SJCRH30 (cell line): ENCODE measurements around the gene OR51M1. TPM values are rescaled to one million over a fixed set of nuclear protein-coding genes. Genes with fewer than 3 reads are reported as not detected.
A peak's percentile ranks its signal among the peaks of the same experiment; 100 is the strongest.

Experiments used
- DNase-seq, 2 experiments: peaks; one replicate each; pipeline ENCODE4 v3.0.0-alpha.2; 2015 to 2020
- H3K27ac ChIP-seq: fragments of 250-450 bp; sonication (Bioruptor Pico); 2 replicates; pipeline ENCODE4 v1.5.1; 2020; ENCODE audit warnings: mild to moderate bottlenecking, moderate library complexity
- H3K27me3 ChIP-seq: fragments of 250-450 bp; sonication (Bioruptor Pico); 2 replicates; pipeline ENCODE4 v1.5.1; 2020; ENCODE audit warnings: mild to moderate bottlenecking, moderate library complexity
- H3K36me3 ChIP-seq: fragments of 250-450 bp; sonication (Bioruptor Pico); 2 replicates; pipeline ENCODE4 v1.5.1; 2020; ENCODE audit warnings: mild to moderate bottlenecking, moderate library complexity
- H3K4me1 ChIP-seq: fragments of 250-450 bp; sonication (Bioruptor Pico); 2 replicates; pipeline ENCODE4 v1.5.1; 2020; ENCODE audit warnings: mild to moderate bottlenecking, moderate library complexity
- H3K4me3 ChIP-seq: fragments of 250-450 bp; sonication (Bioruptor Pico); 2 replicates; pipeline ENCODE4 v1.5.1; 2020; ENCODE audit warnings: mild to moderate bottlenecking, moderate library complexity
- H3K9me3 ChIP-seq: fragments of 250-450 bp; sonication (Bioruptor Pico); replicated peaks from 2 replicates; pipeline ENCODE4 v1.5.1; 2020; ENCODE audit warnings: mild to moderate bottlenecking, moderate library complexity
- total RNA-seq: library from RNA; depleted of rRNA; stranded (reverse); fragments of >200 nt; shearing (Covaris generic); gene quantifications from 2 replicates; pipeline ENCODE4 v1.2.3, GENCODE V29; 2014

The OR51M1 gene
- total RNA-seq, 1 experiment from 2014 or later: not detected

- H3K27ac ChIP-seq: no peak overlapping the region
- H3K4me1 ChIP-seq: peaks cover 13% of the 10 kb centered on the region
- no peaks in the 10 kb centered on the region for H3K9me3 ChIP-seq
- peaks cover 4% of the 10 kb centered on the region; the same call in 1 of the 2 replicates for H3K27me3 ChIP-seq
- no peak for DNase-seq
- H3K4me3 ChIP-seq: no peak overlapping the region
- no peaks in the 10 kb centered on the region for H3K36me3 ChIP-seq
Observed at GRCh38 chr11:5366856-5367255, 16.8 kb upstream of the OR51M1 start.

- H3K4me3 ChIP-seq: no peak overlapping the region
- no peaks in the 10 kb centered on the region for H3K9me3 ChIP-seq
- H3K27me3 ChIP-seq: peaks cover 4% of the 10 kb centered on the region; the same call in 1 of the 2 replicates
- H3K27ac ChIP-seq: no peak overlapping the region
- peaks cover 13% of the 10 kb centered on the region for H3K4me1 ChIP-seq
- no peaks in the 10 kb centered on the region for H3K36me3 ChIP-seq
- DNase-seq: no peak
Observed at GRCh38 chr11:5367448-5368074, 16.1 kb upstream of the OR51M1 start.

DNA sequence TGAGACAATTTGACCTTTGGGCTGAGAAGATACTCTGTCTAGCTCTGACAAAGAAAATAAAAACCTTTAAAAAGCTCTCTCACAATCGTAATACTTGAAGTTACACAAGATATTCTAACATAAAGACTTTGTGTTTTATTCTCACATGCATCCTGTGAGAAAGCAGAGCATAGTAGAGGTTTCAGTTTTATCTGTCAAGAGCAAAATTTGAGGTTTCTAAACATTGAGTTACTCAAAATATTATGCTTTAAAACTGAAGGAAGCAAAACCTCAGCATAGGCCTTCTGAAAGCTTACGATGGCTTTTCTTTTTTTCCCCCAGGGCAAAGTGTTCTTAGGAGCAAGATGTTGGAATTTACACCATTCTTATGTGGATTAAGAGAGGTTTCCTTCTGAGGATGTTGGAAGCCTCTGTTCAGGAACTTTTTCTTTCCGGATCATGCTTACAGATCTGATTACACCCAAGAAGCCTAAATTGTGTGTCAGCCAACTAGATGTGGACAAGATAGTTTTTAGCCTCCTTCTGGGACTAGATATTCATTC, 15.0 kb upstream of the OR51M1 start:
- H3K4me1 ChIP-seq: peaks cover 13% of the 10 kb centered on the region
- no peak overlapping the region for H3K4me3 ChIP-seq
- no peak overlapping the region for H3K27ac ChIP-seq
- no peaks in the 10 kb centered on the region for H3K9me3 ChIP-seq
- DNase-seq: no peak
- no peaks in the 10 kb centered on the region for H3K36me3 ChIP-seq
- peaks cover 4% of the 10 kb centered on the region; the same call in 1 of the 2 replicates for H3K27me3 ChIP-seq

DNA sequence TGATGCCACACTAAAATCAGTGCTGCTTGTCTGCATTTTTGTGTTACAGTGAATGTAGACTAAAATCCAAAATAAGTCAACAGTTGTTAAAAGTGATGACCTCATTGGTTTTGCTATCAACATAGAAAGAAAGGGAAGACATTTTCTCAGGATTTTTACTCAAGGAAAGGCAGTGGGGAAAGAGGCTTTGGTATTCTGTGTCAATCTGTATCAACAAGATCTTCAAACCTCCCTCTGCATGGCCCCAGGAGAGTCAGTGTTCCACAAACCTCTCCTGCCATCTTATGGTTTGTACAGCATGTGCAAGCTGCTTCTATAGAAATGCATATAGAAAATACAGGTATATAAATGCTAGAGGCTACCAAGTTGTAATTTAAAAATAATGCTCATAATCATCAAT, 13.8 kb upstream of the OR51M1 start:
- peaks cover 5% of the 10 kb centered on the region; the same call in 1 of the 2 replicates for H3K4me1 ChIP-seq
- H3K27me3 ChIP-seq: peaks cover 4% of the 10 kb centered on the region; the same call in 1 of the 2 replicates
- H3K4me3 ChIP-seq: no peak overlapping the region
- no peaks in the 10 kb centered on the region for H3K36me3 ChIP-seq
- no peak overlapping the region for H3K27ac ChIP-seq
- DNase-seq: peak in 1 of 2 experiments; percentile 14
- H3K9me3 ChIP-seq: no peaks in the 10 kb centered on the region

GRCh38 chr11:5380740-5381342, 2.8 kb upstream of the OR51M1 start:
- peak; percentile 43 to 80 for DNase-seq

DNA sequence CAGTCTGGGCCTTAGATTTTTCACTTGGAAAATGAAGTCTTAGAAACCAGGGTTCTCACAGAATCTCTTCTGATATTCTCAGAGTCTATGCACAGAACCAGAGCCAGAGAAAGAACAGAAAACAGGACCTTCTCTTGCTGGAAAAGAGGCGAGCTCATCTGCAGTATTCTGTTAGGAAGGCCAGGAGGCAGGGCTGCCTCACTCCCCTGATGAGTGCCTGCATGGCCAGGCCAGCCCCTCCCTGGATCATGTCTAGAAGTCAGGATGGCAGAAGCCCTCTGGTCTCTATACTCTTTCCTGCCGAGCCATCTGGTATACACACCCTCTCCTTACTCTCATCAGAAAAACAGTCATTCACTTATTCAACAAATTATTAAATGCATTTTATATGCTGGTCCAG, 723 bp downstream of the OR51M1 start:
- no peaks in the 10 kb centered on the region for H3K27me3 ChIP-seq
- H3K4me1 ChIP-seq: no peaks in the 10 kb centered on the region
- H3K36me3 ChIP-seq: no peaks in the 10 kb centered on the region
- H3K9me3 ChIP-seq: no peaks in the 10 kb centered on the region
- no peak overlapping the region for H3K27ac ChIP-seq
- no peak overlapping the region for H3K4me3 ChIP-seq
- no peak for DNase-seq

More at GRCh38 chr11:5380740-5381342, 2.8 kb upstream of the OR51M1 start:
- H3K36me3 ChIP-seq: no peaks in the 10 kb centered on the region
- H3K4me3 ChIP-seq: no peak overlapping the region
- no peaks in the 10 kb centered on the region for H3K27me3 ChIP-seq
- no peak overlapping the region for H3K27ac ChIP-seq
- H3K9me3 ChIP-seq: no peaks in the 10 kb centered on the region
- no peaks in the 10 kb centered on the region for H3K4me1 ChIP-seq

DNA sequence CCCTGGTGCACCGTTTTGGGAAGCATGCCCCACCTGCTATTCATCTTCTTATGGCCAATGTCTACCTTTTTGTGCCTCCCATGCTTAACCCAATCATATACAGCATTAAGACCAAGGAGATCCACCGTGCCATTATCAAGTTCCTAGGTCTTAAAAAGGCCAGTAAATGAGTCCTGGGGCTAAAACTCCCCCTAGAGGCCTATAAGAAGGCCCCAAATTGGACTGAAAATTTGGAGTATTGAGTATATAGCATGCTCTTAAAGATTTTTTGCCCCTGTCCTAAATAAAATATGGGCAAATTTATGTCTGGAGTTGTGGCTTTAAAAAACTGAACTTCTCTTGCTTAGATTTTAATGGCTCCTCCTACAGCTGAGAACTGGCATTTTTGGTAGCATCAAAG, 6.6 kb downstream of the OR51M1 start:
- H3K4me3 ChIP-seq: no peak overlapping the region
- H3K4me1 ChIP-seq: no peaks in the 10 kb centered on the region
- no peaks in the 10 kb centered on the region for H3K27me3 ChIP-seq
- DNase-seq: no peak
- no peaks in the 10 kb centered on the region for H3K9me3 ChIP-seq
- no peaks in the 10 kb centered on the region for H3K36me3 ChIP-seq
- H3K27ac ChIP-seq: no peak overlapping the region

DNA sequence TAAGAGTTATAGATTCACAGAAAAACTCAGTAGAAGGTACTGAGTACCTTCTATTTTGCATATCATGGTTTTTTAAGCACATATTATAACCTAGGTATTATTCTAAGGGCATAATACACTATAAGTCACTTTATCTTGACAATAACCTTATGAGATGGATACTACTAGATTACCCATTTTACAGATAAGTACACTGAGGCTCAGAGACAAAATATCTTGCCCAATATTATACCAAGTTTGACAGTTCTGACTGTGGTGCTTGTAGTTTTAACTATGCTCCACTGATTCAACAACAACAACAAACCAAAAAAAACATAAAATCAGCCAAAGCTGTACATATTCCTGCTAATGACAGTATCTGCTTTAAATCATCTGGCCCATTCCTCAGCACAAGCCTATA, 10.5 kb downstream of the OR51M1 start:
- Histone ChIP-seq H3K9me3 (no peaks in the 10 kb centered on the region), H3K27ac (no peak overlapping the region), H3K4me3 (no peak overlapping the region), H3K36me3 (no peaks in the 10 kb centered on the region), H3K27me3 (no peaks in the 10 kb centered on the region), H3K4me1 (no peaks in the 10 kb centered on the region)
- no peak for DNase-seq

DNA sequence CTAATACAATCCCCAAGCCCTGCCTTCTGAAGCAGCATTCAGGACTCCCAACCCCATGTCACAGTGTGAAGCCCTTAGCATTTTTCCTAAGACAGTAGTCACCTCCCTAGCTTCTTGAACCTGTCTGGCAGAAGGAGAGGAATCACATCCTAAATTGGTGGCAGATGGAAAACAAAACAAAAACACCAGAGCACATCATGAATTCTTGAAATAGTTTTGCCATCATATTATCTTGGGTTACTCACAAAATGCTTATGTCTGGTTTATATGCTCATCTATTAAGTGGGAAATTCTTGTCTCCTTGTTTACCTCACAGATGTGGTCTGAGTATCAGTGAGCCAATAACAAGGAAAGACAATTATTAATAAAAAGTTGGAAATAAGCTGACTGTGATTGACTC, 15.3 kb downstream of the OR51M1 start:
- Histone ChIP-seq H3K27ac (no peak overlapping the region), H3K9me3 (no peaks in the 10 kb centered on the region), H3K36me3 (no peaks in the 10 kb centered on the region), H3K4me1 (no peaks in the 10 kb centered on the region), H3K4me3 (no peak overlapping the region), H3K27me3 (no peaks in the 10 kb centered on the region)
- no peak for DNase-seq

GRCh38 chr11:5405173-5405572, 21.6 kb downstream of the OR51M1 start:
- Histone ChIP-seq H3K27me3 (no peaks in the 10 kb centered on the region), H3K27ac (no peak overlapping the region), H3K4me3 (no peak overlapping the region), H3K36me3 (no peaks in the 10 kb centered on the region), H3K4me1 (no peaks in the 10 kb centered on the region), H3K9me3 (no peaks in the 10 kb centered on the region)
- DNase-seq: no peak

DNA sequence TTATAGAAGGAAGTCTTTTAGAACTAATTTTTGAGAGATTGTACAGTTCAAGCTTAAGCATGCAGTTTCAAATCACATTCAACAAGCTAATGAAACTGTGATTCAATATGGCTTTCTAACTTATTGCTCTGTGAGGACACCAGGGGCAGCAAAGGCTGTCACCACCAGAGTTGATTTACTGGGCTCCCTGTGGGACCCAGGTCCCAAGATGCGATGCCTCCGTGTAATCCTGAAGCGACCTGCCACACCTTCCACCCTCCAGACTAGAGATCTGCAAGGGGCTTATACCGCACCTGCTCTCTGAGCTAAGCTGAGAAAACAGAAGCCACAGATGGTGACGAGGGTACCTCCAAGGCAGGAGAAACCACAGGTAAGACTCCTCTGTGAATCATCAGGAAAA, 37.4 kb downstream of the OR51M1 start:
- Histone ChIP-seq H3K4me3 (no peak overlapping the region), H3K9me3 (no peaks in the 10 kb centered on the region), H3K36me3 (no peaks in the 10 kb centered on the region), H3K4me1 (no peaks in the 10 kb centered on the region), H3K27me3 (peaks cover 10% of the 10 kb centered on the region; the same call in 1 of the 2 replicates), H3K27ac (no peak overlapping the region)
- no peak for DNase-seq

DNA sequence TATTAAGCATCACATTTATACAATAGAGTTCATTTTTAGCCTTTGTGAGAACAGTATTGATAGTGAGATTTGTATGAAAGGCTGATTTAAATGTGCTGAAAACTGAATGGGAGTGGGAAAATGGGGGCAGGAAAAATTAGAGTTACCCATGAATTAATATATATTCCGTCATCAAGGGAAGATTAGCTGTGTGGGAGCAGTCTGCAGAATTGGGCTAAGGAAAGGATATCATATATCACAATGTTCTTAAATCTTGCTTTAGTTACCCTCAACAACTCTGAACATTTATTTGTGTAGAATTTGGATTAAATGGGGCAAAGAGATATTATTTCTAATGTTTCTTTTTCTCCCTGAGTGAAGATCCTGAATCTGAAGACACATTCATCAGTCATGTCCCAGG, 38.2 kb downstream of the OR51M1 start, which contains the start of gene OR51Q1:
Gene OR51Q1 (plus strand): TSS at position 301 of the 400 bp plus-strand sequence. CDS start 90 bp downstream, at position 391.
- Histone ChIP-seq H3K36me3 (no peaks in the 10 kb centered on the region), H3K9me3 (no peaks in the 10 kb centered on the region)
- DNase-seq: no peak

DNA sequence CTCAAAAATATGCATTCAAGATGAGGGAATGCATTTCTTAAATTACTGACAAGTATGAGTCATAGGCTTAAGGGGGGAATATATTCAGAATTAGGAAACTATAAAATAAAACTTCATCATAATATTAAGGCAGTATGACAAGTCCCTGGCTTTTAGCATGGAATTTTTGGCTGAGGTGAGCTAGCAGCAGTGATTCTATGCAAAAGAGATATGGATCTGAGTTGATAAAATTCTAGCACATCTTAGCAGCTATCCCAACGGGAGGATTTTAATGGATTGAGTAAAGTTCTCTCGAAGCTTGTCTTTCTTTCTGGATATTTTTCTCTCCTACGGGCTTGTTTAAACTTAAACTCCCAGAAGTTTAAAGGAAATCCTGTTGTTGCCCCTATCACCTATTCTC, 39.5 kb downstream of the OR51M1 start:
- Histone ChIP-seq H3K9me3 (no peaks in the 10 kb centered on the region), H3K27me3 (peaks cover 10% of the 10 kb centered on the region; the same call in 1 of the 2 replicates), H3K4me1 (no peaks in the 10 kb centered on the region), H3K4me3 (no peak overlapping the region), H3K27ac (no peak overlapping the region), H3K36me3 (no peaks in the 10 kb centered on the region)
- no peak for DNase-seq

More for the DNA sequence above, 38.2 kb downstream of the OR51M1 start, which contains the start of gene OR51Q1:
- Histone ChIP-seq H3K4me3 (no peak within 1 kb of the TSS), H3K27me3 (peaks cover 10% of the 10 kb centered on the region; the same call in 1 of the 2 replicates), H3K4me1 (no peaks in the 10 kb centered on the region), H3K27ac (no peak within 1 kb of the TSS)

DNA sequence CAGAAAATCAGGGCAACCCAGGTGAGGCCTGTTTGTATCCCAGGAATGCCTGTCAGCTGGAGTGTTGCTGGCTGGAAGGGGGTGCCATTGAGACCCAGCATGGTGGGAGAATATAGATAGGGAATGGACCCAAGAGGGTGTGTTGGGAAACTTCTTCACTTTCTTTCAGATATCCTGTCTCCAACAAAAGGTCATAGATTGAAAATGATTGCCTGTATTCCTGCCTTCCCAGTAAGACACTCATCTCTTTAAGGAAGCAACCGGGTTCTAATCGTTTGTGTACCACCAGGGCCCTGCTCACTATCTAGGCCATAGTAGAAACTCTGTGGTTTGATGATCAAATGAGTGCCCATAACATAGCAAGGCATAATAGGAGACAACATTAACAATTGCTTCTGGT, 57.8 kb downstream of the OR51M1 start, which contains the start of gene OR51I1:
Gene OR51I1 (minus strand): TSS at position 101 of the 400 bp plus-strand sequence. CDS start 0 bp downstream, at position 101.
- DNase-seq: no peak
- Histone ChIP-seq H3K4me3 (no peak within 1 kb of the TSS), H3K9me3 (no peaks in the 10 kb centered on the region), H3K36me3 (no peaks in the 10 kb centered on the region), H3K27ac (no peak within 1 kb of the TSS), H3K4me1 (no peaks in the 10 kb centered on the region), H3K27me3 (0 out of 2 replicates have a peak, but pooled peaks cover 3% of the 10 kb centered on the region)
